Kidney epithelial cell (primary cell): ENCODE measurements around the gene KRT26. TPM values are rescaled to one million over a fixed set of nuclear protein-coding genes. Genes with fewer than 3 reads are reported as not detected.
A peak's percentile ranks its signal among the peaks of the same experiment; 100 is the strongest.
"Not testable (repeated sequence)": the region's sequence is repeated elsewhere in the genome, so short reads cannot be mapped to it uniquely, and the experiment has no call there.

Experiments used
- DNase-seq: peaks from one replicate; pipeline ENCODE4 v3.0.0-alpha.2; 2010; ENCODE audit warnings: low read depth
- H3K27me3 ChIP-seq: 2 replicates; pipeline ENCODE4 v1.6.0; 2011; ENCODE audit warnings: low read length; ENCODE audit not compliant: control insufficient read depth, insufficient read depth
- H3K36me3 ChIP-seq: 2 replicates; pipeline ENCODE4 v1.5.1; 2011; ENCODE audit warnings: low read length; ENCODE audit not compliant: control insufficient read depth, insufficient read depth
- H3K4me3 ChIP-seq: 2 replicates; pipeline ENCODE4 v1.5.1; 2011; ENCODE audit warnings: low read depth, mild to moderate bottlenecking, control low read depth, low read length
- total RNA-seq: library from RNA; depleted of rRNA; stranded (reverse); fragments of >200 nt; gene quantifications from 2 replicates; pipeline ENCODE4 v1.2.3, GENCODE V29; 2015
- TF ChIP-seq, protein P1 (sequence below): IDR thresholded peaks from 2 replicates; pipeline ENCODE4 v1.5.1; 2011; ENCODE audit warnings: mild to moderate bottlenecking, moderate library complexity, low read length, control low read depth, inconsistent platforms; ENCODE audit not compliant: insufficient read depth, poor library complexity, severe bottlenecking

The KRT26 gene
- total RNA-seq, 1 donor from 2014 or later, result not detected

DNA sequence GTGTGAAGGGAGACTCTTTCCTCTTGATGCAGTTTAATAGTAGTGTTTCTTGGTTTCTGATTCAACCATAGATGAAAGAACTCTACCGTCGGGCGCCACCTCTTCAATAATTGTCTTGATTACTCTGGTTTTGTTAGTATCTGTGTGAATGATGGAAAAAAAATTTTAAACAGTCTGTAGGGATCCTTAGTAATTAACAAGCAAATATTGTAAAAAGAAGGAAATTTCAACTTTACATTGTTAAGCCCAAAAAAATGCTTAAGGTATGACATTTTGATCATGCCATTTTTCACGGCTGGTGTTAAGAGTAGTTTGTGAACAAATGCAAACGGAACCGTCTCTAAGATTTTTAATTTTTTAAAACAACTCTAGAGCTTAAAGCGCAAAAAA, 46.3 kb upstream of the KRT26 start:
- no peak for DNase-seq
- Histone ChIP-seq H3K36me3 (peaks cover 2% of the 10 kb centered on the region), H3K27me3 (no peaks in the 10 kb centered on the region), H3K4me3 (peak overlapping the region; percentile 60)
- TF ChIP-seq, protein P1, sequence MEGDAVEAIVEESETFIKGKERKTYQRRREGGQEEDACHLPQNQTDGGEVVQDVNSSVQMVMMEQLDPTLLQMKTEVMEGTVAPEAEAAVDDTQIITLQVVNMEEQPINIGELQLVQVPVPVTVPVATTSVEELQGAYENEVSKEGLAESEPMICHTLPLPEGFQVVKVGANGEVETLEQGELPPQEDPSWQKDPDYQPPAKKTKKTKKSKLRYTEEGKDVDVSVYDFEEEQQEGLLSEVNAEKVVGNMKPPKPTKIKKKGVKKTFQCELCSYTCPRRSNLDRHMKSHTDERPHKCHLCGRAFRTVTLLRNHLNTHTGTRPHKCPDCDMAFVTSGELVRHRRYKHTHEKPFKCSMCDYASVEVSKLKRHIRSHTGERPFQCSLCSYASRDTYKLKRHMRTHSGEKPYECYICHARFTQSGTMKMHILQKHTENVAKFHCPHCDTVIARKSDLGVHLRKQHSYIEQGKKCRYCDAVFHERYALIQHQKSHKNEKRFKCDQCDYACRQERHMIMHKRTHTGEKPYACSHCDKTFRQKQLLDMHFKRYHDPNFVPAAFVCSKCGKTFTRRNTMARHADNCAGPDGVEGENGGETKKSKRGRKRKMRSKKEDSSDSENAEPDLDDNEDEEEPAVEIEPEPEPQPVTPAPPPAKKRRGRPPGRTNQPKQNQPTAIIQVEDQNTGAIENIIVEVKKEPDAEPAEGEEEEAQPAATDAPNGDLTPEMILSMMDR, result no peak

DNA sequence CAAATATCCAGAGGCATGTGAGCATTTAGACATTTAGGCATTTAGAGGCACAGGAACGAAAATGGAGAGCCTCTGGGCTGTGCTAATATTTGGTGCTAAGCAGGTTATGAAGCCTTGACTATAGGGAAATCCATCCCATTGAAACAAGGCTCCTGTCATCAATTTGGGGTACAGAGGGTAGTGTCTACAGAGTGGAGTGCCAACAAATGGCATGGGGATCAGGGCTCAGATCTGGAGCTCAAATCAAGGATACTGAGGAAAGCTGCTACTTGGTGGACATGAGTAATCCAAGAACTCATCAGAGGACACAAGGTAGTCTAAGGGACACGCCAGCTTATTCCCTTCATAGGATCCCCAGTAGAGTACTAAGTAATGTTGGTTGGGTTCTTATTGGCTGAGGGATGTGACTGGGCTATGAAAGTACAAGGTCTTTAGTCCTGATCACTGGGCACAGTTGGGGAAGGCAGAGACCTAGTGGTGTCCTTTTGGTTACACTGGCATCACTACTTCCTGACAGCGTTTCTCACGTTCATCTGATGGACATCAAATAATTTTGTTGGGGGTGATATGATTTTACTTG, 45.2 kb upstream of the KRT26 start:
- Histone ChIP-seq H3K27me3 (no peaks in the 10 kb centered on the region), H3K36me3 (peaks cover 2% of the 10 kb centered on the region), H3K4me3 (no peak overlapping the region)
- no peak for DNase-seq
- TF ChIP-seq, protein P1, result no peak

DNA sequence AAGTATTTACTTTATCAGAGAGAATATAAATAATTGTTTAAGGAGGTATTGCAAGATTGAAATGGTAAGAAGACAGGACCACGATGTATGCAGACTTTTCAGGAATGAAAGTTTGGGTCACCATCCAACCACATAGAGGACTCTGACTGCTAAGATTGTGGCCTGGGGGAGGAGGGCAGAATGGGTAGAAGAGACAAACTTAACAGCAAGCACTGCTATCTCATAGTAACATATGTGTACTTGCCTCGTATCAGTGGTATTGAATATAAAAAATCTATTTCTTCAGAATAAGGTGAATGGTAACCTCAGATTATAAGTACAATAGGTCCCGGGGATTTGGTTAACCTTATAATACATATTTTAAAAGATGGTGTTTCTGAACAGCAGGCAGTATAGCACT, 44.6 kb upstream of the KRT26 start:
- Histone ChIP-seq H3K27me3 (no peaks in the 10 kb centered on the region), H3K36me3 (peaks cover 2% of the 10 kb centered on the region), H3K4me3 (no peak overlapping the region)
- no peak for DNase-seq
- TF ChIP-seq, protein P1, result no peak

DNA sequence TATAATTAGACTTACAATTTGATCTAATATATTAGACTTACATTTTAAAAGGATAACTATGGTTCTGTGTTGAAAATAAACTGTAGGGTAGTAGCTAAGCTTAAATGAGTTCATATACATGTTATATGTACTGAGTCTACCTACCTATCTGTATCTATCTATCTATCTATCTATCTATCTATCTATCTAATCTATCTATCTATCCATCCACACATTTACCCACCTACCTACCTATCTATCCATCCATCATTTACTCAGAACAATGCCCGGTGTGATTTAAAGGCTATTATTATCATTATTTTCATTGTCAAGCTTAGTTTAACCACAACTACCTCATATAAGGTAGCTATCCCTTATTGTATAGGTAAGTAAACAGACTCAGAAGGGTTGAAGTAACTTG, 43.4 kb upstream of the KRT26 start:
- DNase-seq, result no peak
- H3K36me3 ChIP-seq, result peaks cover 2% of the 10 kb centered on the region
- TF ChIP-seq, protein P1, result no peak
- H3K4me3 ChIP-seq, result no peak overlapping the region
- no peaks in the 10 kb centered on the region for H3K27me3 ChIP-seq

DNA sequence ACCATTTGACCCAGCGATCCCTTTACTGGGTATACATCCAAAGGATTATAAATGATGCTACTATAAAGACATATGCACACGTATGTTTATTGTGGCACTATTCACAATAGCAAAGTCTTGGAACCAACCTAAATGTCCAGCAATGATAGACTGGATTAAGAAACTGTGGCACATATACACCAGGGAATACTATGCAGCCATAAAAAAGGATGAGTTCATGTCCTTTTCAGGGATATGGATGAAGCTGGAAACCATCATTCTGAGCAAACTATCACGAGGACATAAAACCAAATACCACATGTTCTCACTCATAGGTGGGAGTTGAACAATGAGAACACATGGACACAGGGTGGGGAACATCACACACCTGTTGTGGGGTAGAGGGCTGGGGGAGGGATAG, 42.7 kb upstream of the KRT26 start:
- H3K4me3 ChIP-seq, H3K36me3 ChIP-seq, DNase-seq, H3K27me3 ChIP-seq: not testable (repeated sequence)

DNA sequence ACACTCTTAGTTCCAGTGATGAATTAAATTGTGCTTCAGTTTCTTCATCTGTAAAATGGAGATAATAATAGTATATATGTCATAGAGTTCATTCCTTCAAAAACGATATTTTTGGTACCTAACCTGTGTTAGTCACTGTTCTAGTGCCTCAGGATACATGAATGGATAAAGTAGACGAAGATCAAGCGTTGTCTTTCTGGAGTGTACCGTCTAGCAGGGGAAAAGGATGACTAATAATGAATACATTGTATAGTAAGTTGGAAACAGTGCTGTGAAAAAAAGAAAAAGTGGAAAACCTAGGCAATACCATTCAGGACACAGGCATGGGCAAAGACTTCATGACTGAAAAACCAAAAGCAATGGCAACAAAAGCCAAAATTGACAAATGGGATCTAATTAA, 41.8 kb upstream of the KRT26 start:
- TF ChIP-seq, protein P1, result no peak
- DNase-seq, result peak; percentile 10
- Histone ChIP-seq H3K36me3 (peaks cover 2% of the 10 kb centered on the region), H3K27me3 (no peaks in the 10 kb centered on the region), H3K4me3 (no peak overlapping the region)

DNA sequence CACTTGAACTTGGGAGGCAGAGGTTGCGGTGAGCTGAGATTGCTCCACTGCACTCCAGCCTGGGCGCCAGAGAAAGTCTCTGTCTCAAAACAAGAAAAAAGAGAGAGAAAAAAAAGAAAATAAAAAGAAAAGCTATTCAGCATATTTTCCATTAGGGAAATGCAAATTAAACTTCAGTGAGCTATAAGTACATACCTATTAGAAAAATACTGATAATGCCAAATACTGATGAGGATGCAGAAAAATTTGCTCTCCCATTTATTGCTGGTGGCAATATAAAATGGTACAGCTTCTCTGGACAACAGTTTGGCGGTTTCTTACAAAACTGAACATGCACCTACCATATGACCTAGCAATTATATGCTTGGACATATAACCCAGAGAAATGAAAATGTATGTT, 40.6 kb upstream of the KRT26 start:
- H3K36me3 ChIP-seq, result peaks cover 2% of the 10 kb centered on the region
- no peak overlapping the region for H3K4me3 ChIP-seq
- DNase-seq, result no peak
- no peaks in the 10 kb centered on the region for H3K27me3 ChIP-seq
- TF ChIP-seq, protein P1, result no peak
